Gastrocnemius medialis (tissue), 4 donors: ENCODE data around the gene SYNPR.

Experiments used
- POLR2A ChIP-seq, 2 donors: fragments of 450-650 bp; IDR thresholded peaks; one replicate each; pipeline ENCODE4 v1.6.1; 2017; ENCODE audit warnings: antibody characterized with exemption in 2 of 2, mild to moderate bottlenecking in 2 of 2, moderate library complexity in 2 of 2
- TF ChIP-seq, protein P1 (sequence below), 5 experiments: fragments of 450-650 bp in 3 of 5; fragments of 200-600 bp in 2 of 5; sonication (generic) in 2 of 5; IDR thresholded peaks in 4 of 5; conservative IDR thresholded peaks in 1 of 5; 1 replicate in 4 of 5; 2 replicates in 1 of 5; pipeline ENCODE4 v1.5.1; 2016 to 2019; ENCODE audit warnings: antibody characterized with exemption in 5 of 5, mild to moderate bottlenecking in 3 of 5, moderate library complexity in 3 of 5

DNA sequence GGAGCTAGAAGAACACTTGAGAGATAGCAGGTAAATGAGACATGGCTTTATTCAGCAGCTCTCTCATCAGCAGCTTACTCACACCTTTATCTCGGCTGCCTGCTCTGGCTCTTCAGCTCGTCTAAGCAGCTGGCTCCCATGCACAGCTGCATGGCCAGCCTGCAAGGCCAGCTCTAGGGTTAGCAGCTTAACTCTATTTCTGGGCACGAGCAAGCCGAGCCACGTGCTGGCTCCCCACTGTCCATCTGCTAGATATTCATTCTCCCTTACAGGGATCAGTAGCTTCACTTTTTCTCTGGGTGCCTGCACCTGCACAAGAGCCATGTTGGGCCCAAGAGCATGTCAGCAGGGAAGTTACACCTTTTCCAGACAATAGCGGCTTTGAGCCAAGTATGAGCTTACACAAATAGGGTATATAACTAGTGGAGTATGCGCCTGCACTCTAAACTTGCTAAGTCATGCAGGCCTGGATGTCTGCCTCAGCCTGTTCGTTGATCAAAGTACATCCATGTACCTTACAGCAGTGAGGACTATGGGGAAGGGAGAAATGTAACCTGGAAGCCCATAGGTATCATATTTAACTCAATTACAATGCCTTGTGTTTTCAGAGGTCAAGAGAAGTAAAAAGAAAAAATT, 199.5 kb downstream of the SYNPR start:
- TF ChIP-seq, protein P1, sequence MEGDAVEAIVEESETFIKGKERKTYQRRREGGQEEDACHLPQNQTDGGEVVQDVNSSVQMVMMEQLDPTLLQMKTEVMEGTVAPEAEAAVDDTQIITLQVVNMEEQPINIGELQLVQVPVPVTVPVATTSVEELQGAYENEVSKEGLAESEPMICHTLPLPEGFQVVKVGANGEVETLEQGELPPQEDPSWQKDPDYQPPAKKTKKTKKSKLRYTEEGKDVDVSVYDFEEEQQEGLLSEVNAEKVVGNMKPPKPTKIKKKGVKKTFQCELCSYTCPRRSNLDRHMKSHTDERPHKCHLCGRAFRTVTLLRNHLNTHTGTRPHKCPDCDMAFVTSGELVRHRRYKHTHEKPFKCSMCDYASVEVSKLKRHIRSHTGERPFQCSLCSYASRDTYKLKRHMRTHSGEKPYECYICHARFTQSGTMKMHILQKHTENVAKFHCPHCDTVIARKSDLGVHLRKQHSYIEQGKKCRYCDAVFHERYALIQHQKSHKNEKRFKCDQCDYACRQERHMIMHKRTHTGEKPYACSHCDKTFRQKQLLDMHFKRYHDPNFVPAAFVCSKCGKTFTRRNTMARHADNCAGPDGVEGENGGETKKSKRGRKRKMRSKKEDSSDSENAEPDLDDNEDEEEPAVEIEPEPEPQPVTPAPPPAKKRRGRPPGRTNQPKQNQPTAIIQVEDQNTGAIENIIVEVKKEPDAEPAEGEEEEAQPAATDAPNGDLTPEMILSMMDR (IDR thresholded peaks at IDR 0.05 in 4 of 5, conservative IDR thresholded peaks at IDR 0.05 in 1 of 5) = no peak
- TF ChIP-seq POLR2A (IDR thresholded peaks at IDR 0.05) = no peak
